Osteoblast (primary cell): ENCODE results near the gene NR1I3. TPM values are rescaled to one million over a fixed set of nuclear protein-coding genes. Genes with fewer than 3 reads are reported as not detected.

Experiments
- DNase-seq: peaks from one replicate; pipeline ENCODE4 v3.0.0; 2011; ENCODE audit warnings: low spot score, mixed read lengths; ENCODE audit not compliant: insufficient read length; ENCODE audit errors: missing footprints
- H2AFZ ChIP-seq: 2 replicates; pipeline ENCODE4 v1.6.0; 2011; ENCODE audit warnings: mild to moderate bottlenecking, low read length
- H3K27ac ChIP-seq: 2 replicates; pipeline ENCODE4 v1.5.1; 2011; ENCODE audit warnings: mild to moderate bottlenecking, low read depth, low read length, moderate library complexity
- H3K27me3 ChIP-seq: 2 replicates; pipeline ENCODE4 v1.6.0; 2012; ENCODE audit warnings: mild to moderate bottlenecking, control low read depth, inconsistent platforms, low read length, moderate library complexity; ENCODE audit not compliant: insufficient read depth
- H3K36me3 ChIP-seq: 2 replicates; pipeline ENCODE4 v1.5.1; 2011; ENCODE audit warnings: mild to moderate bottlenecking, low read length, control low read depth, moderate library complexity; ENCODE audit not compliant: insufficient read depth
- H3K4me1 ChIP-seq: 2 replicates; pipeline ENCODE4 v1.5.1; 2011; ENCODE audit warnings: mild to moderate bottlenecking, low read length, control low read depth, moderate library complexity; ENCODE audit not compliant: insufficient read depth
- H3K4me2 ChIP-seq: 2 replicates; pipeline ENCODE4 v1.6.0; 2011; ENCODE audit warnings: mild to moderate bottlenecking, low read length; ENCODE audit not compliant: insufficient read depth
- H3K4me3 ChIP-seq: fragments of 200-600 bp; sonication (generic); 3 replicates; pipeline ENCODE4 v1.5.1; 2012; ENCODE audit warnings: mild to moderate bottlenecking, low read length, inconsistent platforms; ENCODE audit not compliant: insufficient read depth
- H3K79me2 ChIP-seq: 2 replicates; pipeline ENCODE4 v1.6.0; 2012; ENCODE audit warnings: mild to moderate bottlenecking, low read length, control low read depth, inconsistent platforms; ENCODE audit not compliant: insufficient read depth
- H3K9me3 ChIP-seq: 2 replicates; pipeline ENCODE4 v1.5.1; 2011; ENCODE audit warnings: low read depth, low read length, control low read depth
- H4K20me1 ChIP-seq: 2 replicates; pipeline ENCODE4 v1.6.0; 2012; ENCODE audit warnings: mild to moderate bottlenecking, low read length, control low read depth; ENCODE audit not compliant: insufficient read depth
- total RNA-seq: library from RNA; depleted of rRNA; stranded (reverse); fragments of >200 nt; gene quantifications from 2 replicates; pipeline ENCODE4 v1.2.3, GENCODE V29; 2012
- TF ChIP-seq, protein P1 (sequence below): IDR thresholded peaks from 2 replicates; pipeline ENCODE4 v1.5.1; 2011; ENCODE audit warnings: mild to moderate bottlenecking, low read depth, low read length, moderate library complexity; ENCODE audit errors: extremely low read depth

The NR1I3 gene
- total RNA-seq, 1 donor = not detected

GRCh38 chr1:161227196-161227871 lies 10.7 kb downstream of the NR1I3 start:
- Histone ChIP-seq H3K4me3 (no peak overlapping the region), H3K4me2 (peak overlapping the region; percentile 96), H3K9me3 (no peaks in the 10 kb centered on the region), H4K20me1 (no peaks in the 10 kb centered on the region), H3K79me2 (peaks cover 12% of the 10 kb centered on the region), H2AFZ (peak overlapping the region; percentile 45), H3K27ac (no peak overlapping the region), H3K4me1 (peaks cover 17% of the 10 kb centered on the region), H3K36me3 (peaks cover 21% of the 10 kb centered on the region), H3K27me3 (no peaks in the 10 kb centered on the region)
- DNase-seq = peak; percentile 89
- TF ChIP-seq, protein P1, sequence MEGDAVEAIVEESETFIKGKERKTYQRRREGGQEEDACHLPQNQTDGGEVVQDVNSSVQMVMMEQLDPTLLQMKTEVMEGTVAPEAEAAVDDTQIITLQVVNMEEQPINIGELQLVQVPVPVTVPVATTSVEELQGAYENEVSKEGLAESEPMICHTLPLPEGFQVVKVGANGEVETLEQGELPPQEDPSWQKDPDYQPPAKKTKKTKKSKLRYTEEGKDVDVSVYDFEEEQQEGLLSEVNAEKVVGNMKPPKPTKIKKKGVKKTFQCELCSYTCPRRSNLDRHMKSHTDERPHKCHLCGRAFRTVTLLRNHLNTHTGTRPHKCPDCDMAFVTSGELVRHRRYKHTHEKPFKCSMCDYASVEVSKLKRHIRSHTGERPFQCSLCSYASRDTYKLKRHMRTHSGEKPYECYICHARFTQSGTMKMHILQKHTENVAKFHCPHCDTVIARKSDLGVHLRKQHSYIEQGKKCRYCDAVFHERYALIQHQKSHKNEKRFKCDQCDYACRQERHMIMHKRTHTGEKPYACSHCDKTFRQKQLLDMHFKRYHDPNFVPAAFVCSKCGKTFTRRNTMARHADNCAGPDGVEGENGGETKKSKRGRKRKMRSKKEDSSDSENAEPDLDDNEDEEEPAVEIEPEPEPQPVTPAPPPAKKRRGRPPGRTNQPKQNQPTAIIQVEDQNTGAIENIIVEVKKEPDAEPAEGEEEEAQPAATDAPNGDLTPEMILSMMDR = peak; percentile 87

- Histone ChIP-seq H4K20me1 (no peaks in the 10 kb centered on the region), H3K27ac (no peak overlapping the region), H3K4me3 (peak overlapping the region; percentile 96), H2AFZ (peak overlapping the region; percentile 99), H3K27me3 (no peaks in the 10 kb centered on the region), H3K79me2 (peaks cover 12% of the 10 kb centered on the region), H3K36me3 (peaks cover 21% of the 10 kb centered on the region), H3K9me3 (no peaks in the 10 kb centered on the region), H3K4me1 (peaks cover 17% of the 10 kb centered on the region), H3K4me2 (peak overlapping the region; percentile 96)
- TF ChIP-seq, protein P1 = no peak
- no peak for DNase-seq
Observed at GRCh38 chr1:161226759-161227158, 11.2 kb downstream of the NR1I3 start.

- peak overlapping the region; percentile 96 for H3K4me3 ChIP-seq
- no peaks in the 10 kb centered on the region for H3K27me3 ChIP-seq
- no peaks in the 10 kb centered on the region for H4K20me1 ChIP-seq
- H2AFZ ChIP-seq = peak overlapping the region; percentile 99
- TF ChIP-seq, protein P1 = no peak
- peaks cover 12% of the 10 kb centered on the region for H3K79me2 ChIP-seq
- H3K4me1 ChIP-seq = peaks cover 17% of the 10 kb centered on the region
- peak overlapping the region; percentile 66 for H3K27ac ChIP-seq
- no peaks in the 10 kb centered on the region for H3K9me3 ChIP-seq
- H3K4me2 ChIP-seq = peak overlapping the region; percentile 96
- DNase-seq = no peak
- peaks cover 21% of the 10 kb centered on the region for H3K36me3 ChIP-seq
Observed at GRCh38 chr1:161226320-161226711, 11.7 kb downstream of the NR1I3 start.

DNA sequence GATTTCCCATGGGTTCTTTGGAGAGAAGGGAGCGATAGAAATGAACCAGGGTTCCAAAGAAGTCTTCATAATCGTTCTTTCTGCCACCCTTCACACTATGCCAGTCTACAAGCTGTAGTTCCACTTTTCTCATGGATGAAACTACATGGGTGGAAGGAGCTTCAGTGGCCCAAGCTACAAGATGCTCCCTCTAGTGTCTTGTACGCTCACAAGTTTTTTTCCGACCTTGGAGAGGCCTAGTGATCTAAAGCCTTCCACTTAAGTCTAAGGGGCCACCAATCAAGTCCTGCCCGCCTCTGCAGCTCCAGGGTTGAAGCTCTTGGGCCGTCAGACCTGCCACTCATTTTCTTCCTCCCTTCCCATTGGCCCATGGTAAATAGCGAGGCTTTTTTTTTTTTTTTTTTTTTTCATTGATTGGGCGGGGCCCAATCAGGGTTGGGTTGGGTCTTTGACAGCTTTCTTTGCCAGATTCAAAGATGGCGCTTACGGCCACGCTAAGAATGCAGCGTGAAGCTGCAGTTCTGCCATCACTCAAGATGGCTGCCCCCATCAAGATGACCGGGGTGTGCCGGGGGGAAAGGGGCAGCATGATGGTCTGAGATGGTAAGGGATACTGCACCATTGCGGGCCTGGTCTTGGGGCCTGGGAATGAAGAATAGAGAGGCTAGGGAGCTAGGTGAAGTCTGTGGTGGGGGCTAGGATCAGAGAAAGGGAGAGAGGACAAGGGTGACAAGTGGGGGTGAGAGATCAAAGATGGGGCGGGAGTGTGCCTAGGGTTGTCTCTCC lies 12.3 kb downstream of the NR1I3 start, which contains the start of gene TOMM40L:
TSS of gene TOMM40L (plus strand) at position 527 of the 786 bp plus-strand sequence. CDS start 430 bp downstream, outside the sequence.
- TF ChIP-seq, protein P1 = peak; percentile 78
- H3K27ac ChIP-seq = peak within 1 kb of the TSS; percentile 66
- no peaks in the 10 kb centered on the region for H4K20me1 ChIP-seq
- peak within 1 kb of the TSS; percentile 96 for H3K4me2 ChIP-seq
- H3K9me3 ChIP-seq = no peaks in the 10 kb centered on the region
- H3K36me3 ChIP-seq = peaks cover 21% of the 10 kb centered on the region
- H3K4me3 ChIP-seq = peak within 1 kb of the TSS; percentile 96
- no peaks in the 10 kb centered on the region for H3K27me3 ChIP-seq
- peak within 1 kb of the TSS; percentile 99 for H2AFZ ChIP-seq
- peaks cover 17% of the 10 kb centered on the region for H3K4me1 ChIP-seq
- peaks cover 12% of the 10 kb centered on the region for H3K79me2 ChIP-seq
- peak; percentile 94 for DNase-seq
